ENCODE results near the gene NDUFB10. TPM values are rescaled to one million over a fixed set of nuclear protein-coding genes. Genes with fewer than 3 reads are reported as not detected.
"Not testable (repeated sequence)": the region's sequence is repeated elsewhere in the genome, so short reads cannot be mapped to it uniquely, and the experiment has no call there.

Gene NDUFB10
- polyA plus RNA-seq, 1 of the 3 experiments (the other 2 are of a cell fraction): 468 TPM

DNA sequence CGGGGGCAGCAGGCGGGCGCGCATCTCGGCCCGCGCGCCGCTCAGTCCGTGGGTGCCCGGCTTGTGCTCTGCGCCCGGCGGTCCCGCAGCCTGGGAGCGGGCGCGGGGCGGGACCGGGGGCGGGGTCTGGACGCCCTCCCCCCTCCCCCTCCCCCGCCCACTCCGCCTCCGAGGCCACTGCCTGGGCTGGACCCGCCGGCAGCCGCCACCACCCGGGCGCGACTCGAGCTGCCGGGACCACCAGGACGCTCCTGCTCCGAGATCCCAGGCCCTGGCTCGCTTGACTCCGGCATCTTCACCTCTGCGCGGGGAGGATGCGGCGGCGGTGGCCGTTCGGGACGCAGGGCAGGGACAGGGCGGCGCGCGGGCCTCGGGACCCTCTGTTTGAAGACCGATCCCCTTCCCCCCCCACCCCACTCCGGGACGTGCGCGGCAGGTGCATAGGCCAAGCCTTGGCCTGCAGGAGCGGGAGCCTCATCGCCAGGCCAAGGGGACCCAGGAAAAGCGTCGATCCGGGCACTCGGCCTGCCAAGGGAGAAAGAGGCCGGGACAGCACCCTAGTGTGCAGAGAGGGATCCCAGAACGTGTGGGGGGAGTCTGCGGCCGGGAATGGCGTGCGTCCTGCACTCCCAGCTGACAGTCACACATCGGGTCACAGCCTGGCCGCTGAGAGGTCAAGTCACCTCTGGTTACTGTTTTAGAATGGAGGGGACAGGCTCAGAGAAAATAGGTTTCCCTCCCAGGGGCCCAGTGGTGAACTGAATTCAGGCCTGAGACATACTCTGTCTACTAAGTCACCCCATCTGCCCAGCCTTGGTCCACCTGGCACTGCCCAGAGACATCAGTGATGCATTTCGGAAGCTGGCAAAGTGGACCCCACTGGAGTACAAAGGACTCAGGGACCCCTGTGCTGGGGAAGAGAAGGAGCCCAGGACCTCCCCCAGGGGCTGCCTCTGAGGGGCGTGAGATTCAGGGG lies 40.7 kb upstream of the NDUFB10 start, which contains the start of gene HS3ST6:
HS3ST6 (minus strand) TSS at position 65 of the 976 bp plus-strand sequence. CDS start 92 bp downstream, outside the sequence.
- Histone ChIP-seq H3K27me3 (ENCODE audit: insufficient read depth) (peaks cover 45% of the 10 kb centered on the region), H3K9me3 (no peaks in the 10 kb centered on the region), H3K4me3 (ENCODE audit: low read depth in 2 of 2, low read length in 1 of 2) (peak within 1 kb of the TSS in 1 of 2 experiments; percentile 29; a peak in 1 of 4 replicates), H3K79me2 (ENCODE audit: insufficient read depth) (no peaks in the 10 kb centered on the region), H3K9me2 (no peaks in the 10 kb centered on the region), H3K9ac (no peak within 1 kb of the TSS), H3K27ac (ENCODE audit: low read depth in 2 of 2, low read length in 1 of 2) (no peak within 1 kb of the TSS), H3K4me1 (ENCODE audit: control insufficient read depth in 1 of 2, insufficient read depth in 2 of 2, low read depth in 1 of 2, low read length in 1 of 2) (peaks cover 0 to 13% of the 10 kb centered on the region in 2 experiments; a peak in 1 of 4 replicates), H4K20me1 (ENCODE audit: insufficient read depth) (no peaks in the 10 kb centered on the region), H3K36me3 (replicated peaks in 1 of 2; ENCODE audit: control insufficient read depth in 1 of 2, insufficient read depth in 2 of 2, low read length in 1 of 2) (no peaks in the 10 kb centered on the region), H3K4me2 (peak within 1 kb of the TSS; percentile 52; the same call in 1 of the 2 replicates), H2AFZ (ENCODE audit: low read depth) (no peak within 1 kb of the TSS), H3F3A (replicated peaks; ENCODE audit: insufficient read depth) (no peaks in the 10 kb centered on the region)
- no peak for TF ChIP-seq YY1 (IDR thresholded peaks at IDR 0.05; ENCODE audit: low read depth)
- ChIA-PET CTCF (interaction anchor here (1.5 to 5.2 kb wide), 2 partner anchors 10 to 55 kb away, joined by 6 to 38 read pairs; no protein-coding TSS in a partner anchor), POLR2A (no interaction called here)
- peak; percentile 88 for DNase-seq
- 28% methylated on average over 8 of the region's 71 CpGs for WGBS (ENCODE audit: low lambda C conversion rate)

DNA sequence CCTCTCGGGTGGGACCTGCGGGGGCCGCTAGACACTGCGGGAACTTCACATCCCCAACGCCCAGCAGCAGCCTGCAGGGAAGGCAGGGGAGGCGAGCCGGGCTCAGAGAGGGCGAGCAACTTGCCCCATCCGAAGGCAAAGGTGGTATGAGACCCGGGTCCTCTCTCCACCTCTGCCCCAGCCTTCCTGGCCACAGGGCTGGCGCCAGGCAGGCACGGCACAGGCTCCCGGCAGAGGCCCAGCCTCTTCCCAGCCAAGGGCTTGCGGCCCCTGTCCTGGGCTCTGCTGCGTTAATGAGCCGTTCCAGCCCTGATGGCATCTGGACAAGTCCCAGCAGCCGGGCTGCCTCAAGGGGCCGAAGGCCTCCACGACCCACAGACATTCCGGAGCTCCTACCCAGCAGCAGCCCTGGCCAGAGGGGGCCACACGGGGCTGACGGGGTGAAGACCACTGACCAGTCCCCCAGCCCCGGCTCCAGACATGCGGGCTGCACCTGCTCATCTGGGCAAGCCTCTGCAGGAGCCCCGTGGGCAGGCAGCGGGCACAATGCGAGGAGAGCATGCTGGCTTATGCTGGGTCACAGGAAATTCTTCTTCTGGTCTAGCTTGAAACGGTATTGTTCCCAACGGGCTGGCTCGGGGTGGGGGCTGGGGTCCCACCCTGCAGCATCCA lies 39.9 kb upstream of the NDUFB10 start:
- H3K4me2 ChIP-seq: no peak overlapping the region
- H3K9me2 ChIP-seq: no peaks in the 10 kb centered on the region
- ChIA-PET CTCF (interaction anchor here (0.6 to 5.2 kb wide), 4 partner anchors 9 to 1231 kb away, joined by 3 to 38 read pairs (median 5); partner anchors contain the start of gene NDUFB10), POLR2A (no interaction called here)
- 23% methylated on average over 16 of the region's 30 CpGs for WGBS (ENCODE audit: low lambda C conversion rate)
- peak; percentile 82 for DNase-seq
- H3K4me1 ChIP-seq (ENCODE audit: control insufficient read depth in 1 of 2, insufficient read depth in 2 of 2, low read depth in 1 of 2, low read length in 1 of 2): peaks cover 0 to 13% of the 10 kb centered on the region in 2 experiments; a peak in 1 of 4 replicates
- H3K9me3 ChIP-seq: no peaks in the 10 kb centered on the region
- H2AFZ ChIP-seq (ENCODE audit: low read depth): no peak overlapping the region
- H3K27ac ChIP-seq (ENCODE audit: low read depth in 2 of 2, low read length in 1 of 2): no peak overlapping the region
- TF ChIP-seq NFIC (IDR thresholded peaks at IDR 0.05; ENCODE audit: borderline replicate concordance): no peak
- TF ChIP-seq RCOR1 (IDR thresholded peaks at IDR 0.05; ENCODE audit: low read length): 0 out of 2 replicates have a peak, but pooled peaks have one; percentile 28
- H3K27me3 ChIP-seq (ENCODE audit: insufficient read depth): peaks cover 45% of the 10 kb centered on the region
- H4K20me1 ChIP-seq (ENCODE audit: insufficient read depth): no peaks in the 10 kb centered on the region
- no peak overlapping the region for H3K4me3 ChIP-seq (ENCODE audit: low read depth in 2 of 2, low read length in 1 of 2)
- H3F3A ChIP-seq (replicated peaks; ENCODE audit: insufficient read depth): no peaks in the 10 kb centered on the region
- H3K9ac ChIP-seq: no peak overlapping the region
- no peaks in the 10 kb centered on the region for H3K79me2 ChIP-seq (ENCODE audit: insufficient read depth)
- no peaks in the 10 kb centered on the region for H3K36me3 ChIP-seq (replicated peaks in 1 of 2; ENCODE audit: control insufficient read depth in 1 of 2, insufficient read depth in 2 of 2, low read length in 1 of 2)

DNA sequence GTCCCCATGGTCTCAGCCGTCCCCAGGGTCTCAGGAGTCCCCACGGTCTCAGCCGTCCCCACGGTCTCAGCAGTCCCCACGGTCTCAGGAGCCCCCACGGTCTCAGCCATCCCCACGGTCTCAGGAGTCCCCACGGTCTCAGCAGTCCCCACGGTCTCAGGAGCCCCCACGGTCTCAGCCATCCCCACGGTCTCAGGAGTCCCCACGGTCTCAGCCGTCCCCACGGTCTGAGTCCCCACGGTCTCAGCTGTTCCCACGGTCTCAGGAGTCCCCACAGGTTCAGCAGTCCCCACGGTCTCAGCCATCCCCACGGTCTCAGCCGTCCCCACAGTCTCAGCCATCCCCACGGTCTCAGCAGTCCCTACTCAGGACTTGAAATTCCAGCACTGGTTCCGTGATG lies 39.2 kb upstream of the NDUFB10 start:
- POLR2A ChIA-PET; H3K27ac ChIP-seq (ENCODE audit: low read depth in 2 of 2, low read length in 1 of 2); H3K9me2 ChIP-seq; H3F3A ChIP-seq (replicated peaks; ENCODE audit: insufficient read depth); H3K9ac ChIP-seq; DNase-seq; H3K79me2 ChIP-seq (ENCODE audit: insufficient read depth); H3K4me2 ChIP-seq; H2AFZ ChIP-seq (ENCODE audit: low read depth); H3K4me3 ChIP-seq (ENCODE audit: low read depth in 2 of 2, low read length in 1 of 2); H3K9me3 ChIP-seq; H3K36me3 ChIP-seq (replicated peaks in 1 of 2; ENCODE audit: control insufficient read depth in 1 of 2, insufficient read depth in 2 of 2, low read length in 1 of 2); H4K20me1 ChIP-seq (ENCODE audit: insufficient read depth): not testable (repeated sequence)
- WGBS (ENCODE audit: low lambda C conversion rate): 22% methylated on average over 20 of the region's 21 CpGs
- CTCF ChIA-PET: interaction anchor here (1.4 to 5.2 kb wide), 3 partner anchors 9 to 56 kb away, joined by 4 to 38 read pairs (median 6); partner anchors contain the start of gene NDUFB10
- peaks cover 0 to 13% of the 10 kb centered on the region in 2 experiments; a peak in 1 of 4 replicates for H3K4me1 ChIP-seq (ENCODE audit: control insufficient read depth in 1 of 2, insufficient read depth in 2 of 2, low read depth in 1 of 2, low read length in 1 of 2)
- peaks cover 45% of the 10 kb centered on the region for H3K27me3 ChIP-seq (ENCODE audit: insufficient read depth)
